Spleen (tissue), 7 donors: ENCODE results near the gene MAP3K8.

ENCODE experiments used
- POLR2A ChIP-seq, 3 donors: fragments of 450-650 bp; IDR thresholded peaks; one replicate each; pipeline ENCODE4 v1.5.1; 2017; ENCODE audit warnings: antibody characterized with exemption in 3 of 3, mild to moderate bottlenecking in 1 of 3
- POLR2AphosphoS5 ChIP-seq, 3 donors: sonication (generic); formaldehyde crosslinking; IDR thresholded peaks; one replicate each; pipeline ENCODE4 v1.5.1; 2017; ENCODE audit warnings: antibody characterized with exemption in 3 of 3
- TF ChIP-seq, protein P1 (sequence below), 11 experiments: fragments of 200-600 bp in 7 of 11; fragments of 450-650 bp in 4 of 11; sonication (generic) in 4 of 11; IDR thresholded peaks in 8 of 11; conservative IDR thresholded peaks in 3 of 11; 1 replicate in 7 of 11; 2 replicates in 4 of 11; pipeline versions ENCODE4 v1.4.0 to v1.8.0; 2016 to 2021; ENCODE audit warnings: antibody characterized with exemption in 11 of 11, inconsistent platforms in 4 of 11, mild to moderate bottlenecking in 1 of 11
- donor health status: DM: no; HTN: no; CAD: no; lungs with moderate emphysema.
- donor health status: DM: no; HTN: no; CAD: no.
- donor health status: DM: no; HTN: no; CAD: no.

- TF ChIP-seq, protein P1, sequence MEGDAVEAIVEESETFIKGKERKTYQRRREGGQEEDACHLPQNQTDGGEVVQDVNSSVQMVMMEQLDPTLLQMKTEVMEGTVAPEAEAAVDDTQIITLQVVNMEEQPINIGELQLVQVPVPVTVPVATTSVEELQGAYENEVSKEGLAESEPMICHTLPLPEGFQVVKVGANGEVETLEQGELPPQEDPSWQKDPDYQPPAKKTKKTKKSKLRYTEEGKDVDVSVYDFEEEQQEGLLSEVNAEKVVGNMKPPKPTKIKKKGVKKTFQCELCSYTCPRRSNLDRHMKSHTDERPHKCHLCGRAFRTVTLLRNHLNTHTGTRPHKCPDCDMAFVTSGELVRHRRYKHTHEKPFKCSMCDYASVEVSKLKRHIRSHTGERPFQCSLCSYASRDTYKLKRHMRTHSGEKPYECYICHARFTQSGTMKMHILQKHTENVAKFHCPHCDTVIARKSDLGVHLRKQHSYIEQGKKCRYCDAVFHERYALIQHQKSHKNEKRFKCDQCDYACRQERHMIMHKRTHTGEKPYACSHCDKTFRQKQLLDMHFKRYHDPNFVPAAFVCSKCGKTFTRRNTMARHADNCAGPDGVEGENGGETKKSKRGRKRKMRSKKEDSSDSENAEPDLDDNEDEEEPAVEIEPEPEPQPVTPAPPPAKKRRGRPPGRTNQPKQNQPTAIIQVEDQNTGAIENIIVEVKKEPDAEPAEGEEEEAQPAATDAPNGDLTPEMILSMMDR (IDR thresholded peaks at IDR 0.05 in 8 of 11, conservative IDR thresholded peaks at IDR 0.05 in 3 of 11): no peak
- TF ChIP-seq POLR2A (IDR thresholded peaks at IDR 0.05) (no peak), POLR2AphosphoS5 (IDR thresholded peaks at IDR 0.05) (peak in 1 of 3 donors; percentile 15)
Observed at GRCh38 chr10:30488316-30488715, 54.3 kb downstream of the MAP3K8 start.
